Keratinocyte (primary cell): ENCODE measurements around the gene BRINP3. TPM values are rescaled to one million over a fixed set of nuclear protein-coding genes. Genes with fewer than 3 reads are reported as not detected.

Experiments
- DNase-seq: peaks from one replicate; pipeline ENCODE4 v3.0.0-alpha.2; 2011; ENCODE audit warnings: low read depth, missing footprints, low spot score
- FAIRE-seq: peaks from 2 replicates; lab custom pipeline; 2011; peaks lifted over from hg19 to GRCh38; lab: Jason Lieb, UNC
- H2AFZ ChIP-seq: 2 replicates; pipeline ENCODE4 v1.6.0; 2012; ENCODE audit warnings: low read length, control low read depth, inconsistent platforms; ENCODE audit not compliant: control insufficient read depth
- H3K27ac ChIP-seq: 2 replicates; pipeline ENCODE4 v1.5.1; 2011; ENCODE audit warnings: low read length; ENCODE audit not compliant: control insufficient read depth, insufficient read depth
- H3K27me3 ChIP-seq: 3 replicates; pipeline ENCODE4 v1.6.0; 2011; ENCODE audit warnings: low read length; ENCODE audit not compliant: control insufficient read depth, insufficient read depth; ENCODE audit errors: extremely low read depth
- H3K36me3 ChIP-seq, 2 experiments: 2 replicates in 1 of 2; 3 replicates in 1 of 2; pipeline ENCODE4 v1.5.1; 2011; ENCODE audit warnings: low read length in 2 of 2, mild to moderate bottlenecking in 1 of 2; ENCODE audit not compliant: control insufficient read depth in 2 of 2, insufficient read depth in 2 of 2; ENCODE audit errors: extremely low read depth in 1 of 2
- H3K4me1 ChIP-seq: 3 replicates; pipeline ENCODE4 v1.5.1; 2011; ENCODE audit warnings: low read length; ENCODE audit not compliant: control insufficient read depth, insufficient read depth; ENCODE audit errors: extremely low read depth
- H3K4me2 ChIP-seq: 3 replicates; pipeline ENCODE4 v1.6.0; 2011; ENCODE audit warnings: low read depth, low read length; ENCODE audit not compliant: control insufficient read depth, insufficient read depth; ENCODE audit errors: extremely low read depth
- H3K4me3 ChIP-seq, 3 experiments: fragments of 200-600 bp in 1 of 3; sonication (generic) in 1 of 3; 2 replicates in 2 of 3; 3 replicates in 1 of 3; pipeline ENCODE4 v1.5.1; 2011 to 2016; ENCODE audit warnings: low read length in 3 of 3, mild to moderate bottlenecking in 3 of 3, control low read depth in 2 of 3, inconsistent platforms in 1 of 3, low read depth in 1 of 3, mixed read lengths in 1 of 3, mixed run types in 1 of 3, moderate library complexity in 1 of 3; ENCODE audit not compliant: control insufficient read depth in 2 of 3, insufficient read depth in 2 of 3; ENCODE audit errors: extremely low read depth in 1 of 3
- H3K79me2 ChIP-seq: 2 replicates; pipeline ENCODE4 v1.6.0; 2012; ENCODE audit warnings: low read length; ENCODE audit not compliant: control insufficient read depth, insufficient read depth
- H3K9ac ChIP-seq: 3 replicates; pipeline ENCODE4 v1.6.0; 2011; ENCODE audit warnings: low read length; ENCODE audit not compliant: control insufficient read depth, insufficient read depth; ENCODE audit errors: extremely low read depth
- H3K9me1 ChIP-seq: 3 replicates; pipeline ENCODE4 v1.6.0; 2011; ENCODE audit warnings: low read length; ENCODE audit not compliant: control insufficient read depth, insufficient read depth; ENCODE audit errors: extremely low read depth
- H3K9me3 ChIP-seq: 2 replicates; pipeline ENCODE4 v1.5.1; 2012; ENCODE audit warnings: low read depth, low read length; ENCODE audit not compliant: control insufficient read depth
- H4K20me1 ChIP-seq: 3 replicates; pipeline ENCODE4 v1.6.0; 2011; ENCODE audit warnings: low read length; ENCODE audit not compliant: control insufficient read depth, insufficient read depth; ENCODE audit errors: extremely low read depth
- CTCF ChIP-seq, 3 experiments: IDR thresholded peaks in 1 of 3; conservative IDR thresholded peaks in 1 of 3; optimal IDR thresholded peaks in 1 of 3; 2 replicates in 2 of 3; 3 replicates in 1 of 3; pipeline versions ENCODE3 to v1.5.1; 2011; ENCODE audit warnings: low read length in 3 of 3, mild to moderate bottlenecking in 3 of 3, moderate library complexity in 2 of 3, control low read depth in 1 of 3, inconsistent platforms in 1 of 3; ENCODE audit not compliant: insufficient read depth in 2 of 3; ENCODE audit errors: extremely low read depth in 1 of 3
- EZH2 ChIP-seq: IDR thresholded peaks from one replicate; pipeline ENCODE4 v1.6.1; 2012; ENCODE audit warnings: inconsistent platforms, mild to moderate bottlenecking, low read length, moderate library complexity
- dilution Hi-C: fragments of 300-500 bp; cut with MboI; formaldehyde crosslinking; loops from one replicate; pipeline ENCODE4 v1.7.0; 2020; ENCODE audit warnings: low sequenced_read_pairs; ENCODE audit not compliant: extremely low pct_ligation_motif_present
- polyA plus RNA-seq, 5 experiments: library from polyadenylated mRNA; depleted of rRNA in 3 of 5; stranded (reverse) in 3 of 5; stranded (forward) in 1 of 5; unstranded in 1 of 5; fragments of >200 nt; gene quantifications; 1 replicate in 1 of 5; 2 replicates in 3 of 5; 3 replicates in 1 of 5; pipeline versions ENCODE4 v1.2.1 to v1.2.3, GENCODE V29; 2011 to 2012; ENCODE audit warnings: missing spikeins in 2 of 5, low read depth in 1 of 5, low replicate concordance in 1 of 5

Gene BRINP3
- polyA plus RNA-seq, 1 donor (not counting 4 experiments of a cell fraction or from before 2014, with no cell fraction given), result not detected

- Histone ChIP-seq H3K4me3 (no peak overlapping the region), H3K27ac (no peak overlapping the region), H4K20me1 (no peaks in the 10 kb centered on the region), H3K9me3 (no peaks in the 10 kb centered on the region), H3K9me1 (no peaks in the 10 kb centered on the region), H3K9ac (no peak overlapping the region), H3K4me2 (no peak overlapping the region), H3K27me3 (no peaks in the 10 kb centered on the region), H3K79me2 (no peaks in the 10 kb centered on the region), H3K36me3 (no peaks in the 10 kb centered on the region), H2AFZ (no peak overlapping the region), H3K4me1 (no peaks in the 10 kb centered on the region)
- FAIRE-seq (no peak), DNase-seq (no peak)
- TF ChIP-seq CTCF (optimal IDR thresholded peaks at IDR 0.05 in 1 of 3, IDR thresholded peaks at IDR 0.05 in 1 of 3, conservative IDR thresholded peaks at IDR 0.05 in 1 of 3; ENCODE audit: extremely low read depth in 1 of 3, insufficient read depth in 2 of 3, low read length in 3 of 3) (no peak), EZH2 (no peak)
- dilution Hi-C loops, result no loop called here
These were observed 375.9 kb downstream of the BRINP3 start for GRCh38 chr1:190101756-190102155.

GRCh38 chr1:190098756-190099155 is 378.9 kb downstream of the BRINP3 start:
- H3K36me3 ChIP-seq, result no peaks in the 10 kb centered on the region
- H3K9me1 ChIP-seq, result no peaks in the 10 kb centered on the region
- H3K4me2 ChIP-seq, result no peak overlapping the region
- no peak overlapping the region for H2AFZ ChIP-seq
- dilution Hi-C loops, result no loop called here
- H3K9me3 ChIP-seq, result no peaks in the 10 kb centered on the region
- no peaks in the 10 kb centered on the region for H4K20me1 ChIP-seq
- H3K4me3 ChIP-seq, result no peak overlapping the region
- DNase-seq (no peak), FAIRE-seq (no peak)
- no peaks in the 10 kb centered on the region for H3K79me2 ChIP-seq
- no peaks in the 10 kb centered on the region for H3K4me1 ChIP-seq
- TF ChIP-seq EZH2 (no peak), CTCF (optimal IDR thresholded peaks at IDR 0.05 in 1 of 3, IDR thresholded peaks at IDR 0.05 in 1 of 3, conservative IDR thresholded peaks at IDR 0.05 in 1 of 3; ENCODE audit: extremely low read depth in 1 of 3, insufficient read depth in 2 of 3, low read length in 3 of 3) (no peak)
- H3K27me3 ChIP-seq, result no peaks in the 10 kb centered on the region
- H3K27ac ChIP-seq, result no peak overlapping the region
- no peak overlapping the region for H3K9ac ChIP-seq
